Measurements from ENCODE around the gene MRPS5.
A peak's percentile ranks its signal among the peaks of the same experiment; 100 is the strongest.

The MRPS5 gene

DNA sequence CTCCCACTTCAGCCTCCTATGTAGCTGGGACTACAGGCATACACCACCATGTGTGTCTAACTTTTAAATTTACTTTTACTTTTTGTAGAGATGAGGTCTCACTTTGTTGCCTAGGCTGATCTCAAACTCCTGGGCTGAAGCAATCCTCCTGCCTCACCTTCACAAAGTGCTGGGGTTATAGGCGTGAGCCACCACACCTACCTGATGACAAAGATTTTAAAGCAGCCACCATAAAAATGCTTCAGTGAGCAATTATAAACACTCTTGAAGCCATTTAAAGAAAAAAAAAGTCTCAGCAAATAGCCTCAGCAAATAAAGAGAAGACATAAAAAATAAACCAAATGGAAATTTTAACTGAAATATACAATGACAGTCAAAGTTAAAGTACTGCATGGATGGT, 35.6 kb downstream of the MRPS5 start:
- DNase-seq: no peak

DNA sequence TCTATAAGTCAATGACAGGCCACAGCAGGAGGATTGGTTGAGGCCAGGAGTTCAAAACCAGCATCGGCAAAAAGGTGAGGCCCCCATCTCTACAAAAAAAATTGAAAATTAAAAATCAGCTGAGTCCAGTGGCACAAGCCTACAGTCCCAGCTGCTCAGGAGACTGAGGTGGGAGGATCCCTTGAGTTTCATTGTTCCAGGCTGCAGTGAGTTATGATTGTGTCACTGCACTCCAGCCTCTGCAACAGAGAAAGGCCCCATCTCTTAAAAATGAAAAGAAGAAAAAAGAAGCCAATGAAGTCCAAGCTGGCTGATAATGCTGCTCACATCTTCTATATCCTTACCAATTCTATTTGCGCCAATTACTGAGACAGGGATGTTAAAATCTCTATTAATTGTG, 39.1 kb downstream of the MRPS5 start:
- DNase-seq: no peak

DNA sequence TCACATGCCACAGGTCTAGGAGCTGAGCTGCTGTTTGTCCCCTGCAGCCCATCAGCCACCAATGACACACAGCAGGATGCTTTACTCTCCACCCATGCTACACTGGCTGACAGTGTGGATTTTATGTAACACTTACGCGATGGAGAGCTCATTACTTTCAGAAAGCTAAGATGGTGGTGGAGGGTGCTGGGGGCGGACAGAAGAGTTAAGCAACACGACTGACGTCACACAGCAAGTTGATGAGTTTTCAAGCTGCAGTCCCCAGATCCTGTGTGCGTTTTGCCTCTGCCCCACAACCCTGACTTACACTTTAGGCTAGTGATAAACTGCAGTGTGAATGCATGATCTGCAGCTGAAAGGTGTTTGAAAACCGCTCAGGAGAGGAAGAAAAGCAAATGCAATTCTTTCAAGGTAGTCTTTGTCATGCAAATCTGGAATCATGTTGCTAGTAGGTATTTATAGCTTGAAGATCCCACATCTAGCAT, 42.4 kb downstream of the MRPS5 start:
- no peak for DNase-seq

DNA sequence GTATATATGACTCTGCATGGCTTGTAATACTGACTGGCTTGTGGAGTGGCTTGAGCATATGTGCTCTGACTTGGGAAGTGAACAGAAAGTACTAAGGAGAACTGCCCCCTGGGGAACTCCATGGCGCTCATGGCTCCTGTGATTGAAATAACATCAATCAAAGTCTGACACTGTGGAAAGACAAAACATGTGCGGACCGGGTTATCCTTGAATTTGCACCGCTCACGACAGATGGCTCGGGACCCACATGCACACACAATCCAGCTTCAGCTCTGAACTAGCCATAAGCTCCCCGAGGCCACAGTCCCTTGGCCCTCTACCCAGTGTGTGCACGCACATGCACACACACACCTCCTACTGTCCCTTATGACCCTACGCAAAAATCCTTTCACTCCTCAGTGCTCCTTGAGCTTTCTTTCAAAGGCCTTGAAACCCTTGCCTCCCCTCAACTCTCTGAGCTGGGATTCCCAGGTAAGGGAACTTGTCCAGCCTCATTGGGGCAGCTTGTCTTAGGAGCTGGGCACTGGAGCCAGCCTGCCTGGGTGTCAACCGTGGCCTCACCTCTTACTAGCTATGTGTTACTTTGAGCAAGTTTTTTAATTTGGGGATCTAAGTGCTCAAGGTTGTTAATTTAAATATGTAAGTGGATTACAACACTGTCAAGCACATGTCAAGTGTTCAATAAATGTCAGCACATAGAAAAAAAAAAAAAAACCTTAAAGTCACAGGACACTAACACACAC, 43.6 kb downstream of the MRPS5 start:
- no peak for DNase-seq

DNA sequence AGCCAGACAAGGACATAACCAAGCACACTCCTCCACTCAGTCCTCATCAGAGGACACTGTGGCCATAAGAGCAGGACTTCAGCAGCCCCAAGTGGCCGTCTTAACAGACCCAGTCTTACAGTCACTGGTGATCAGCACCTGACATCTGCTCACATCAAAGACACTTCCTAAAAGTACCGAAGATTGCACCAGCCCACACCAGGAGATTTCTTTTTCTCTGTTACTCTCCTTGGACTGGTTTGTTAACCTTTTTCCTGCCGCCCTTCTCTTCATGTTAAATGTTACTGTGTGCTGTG, 44.1 kb downstream of the MRPS5 start:
- no peak for DNase-seq

DNA sequence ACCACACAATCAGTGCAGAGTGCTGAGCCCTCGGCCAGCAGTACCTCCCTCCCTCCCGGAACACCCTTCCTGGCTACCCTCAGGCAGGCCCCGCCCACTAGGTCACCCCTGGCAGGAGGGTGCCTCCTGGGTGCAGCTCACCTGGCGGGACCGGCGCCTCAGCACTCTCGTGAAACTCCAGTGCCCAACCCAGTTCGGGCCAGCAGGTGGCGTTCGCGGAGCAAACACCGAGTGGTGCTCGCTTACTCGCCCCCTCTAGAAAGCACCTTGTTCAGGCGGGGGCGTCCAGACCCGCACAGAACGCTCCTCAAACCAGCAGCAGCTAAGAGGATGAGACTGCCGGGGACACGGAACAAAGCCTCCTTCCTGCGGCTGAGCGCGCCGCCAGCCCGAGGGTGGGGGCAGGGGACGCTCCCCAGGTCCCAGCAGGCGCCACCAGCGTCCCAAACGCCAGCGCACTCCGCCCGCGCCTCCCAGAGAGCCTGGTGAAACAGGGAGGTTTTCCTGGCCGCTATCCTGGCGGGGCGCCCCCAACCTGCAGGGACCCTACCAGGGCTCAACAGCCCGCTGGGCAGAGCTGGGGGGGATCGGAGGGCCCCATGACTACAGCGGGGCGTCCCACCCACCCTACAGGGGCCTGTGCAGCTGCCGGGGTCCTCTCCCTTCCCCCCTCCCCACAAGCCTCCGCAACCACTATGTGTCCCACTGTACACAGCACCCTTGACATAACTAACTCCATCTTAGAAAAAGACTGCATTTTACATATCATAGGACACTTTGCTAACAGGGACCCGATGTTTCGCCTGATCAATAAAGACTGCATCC, 44.7 kb downstream of the MRPS5 start:
- peak; percentile 83 for DNase-seq

GRCh38 chr2:95075440-95076132, 46.0 kb downstream of the MRPS5 start:
- DNase-seq: no peak

DNA sequence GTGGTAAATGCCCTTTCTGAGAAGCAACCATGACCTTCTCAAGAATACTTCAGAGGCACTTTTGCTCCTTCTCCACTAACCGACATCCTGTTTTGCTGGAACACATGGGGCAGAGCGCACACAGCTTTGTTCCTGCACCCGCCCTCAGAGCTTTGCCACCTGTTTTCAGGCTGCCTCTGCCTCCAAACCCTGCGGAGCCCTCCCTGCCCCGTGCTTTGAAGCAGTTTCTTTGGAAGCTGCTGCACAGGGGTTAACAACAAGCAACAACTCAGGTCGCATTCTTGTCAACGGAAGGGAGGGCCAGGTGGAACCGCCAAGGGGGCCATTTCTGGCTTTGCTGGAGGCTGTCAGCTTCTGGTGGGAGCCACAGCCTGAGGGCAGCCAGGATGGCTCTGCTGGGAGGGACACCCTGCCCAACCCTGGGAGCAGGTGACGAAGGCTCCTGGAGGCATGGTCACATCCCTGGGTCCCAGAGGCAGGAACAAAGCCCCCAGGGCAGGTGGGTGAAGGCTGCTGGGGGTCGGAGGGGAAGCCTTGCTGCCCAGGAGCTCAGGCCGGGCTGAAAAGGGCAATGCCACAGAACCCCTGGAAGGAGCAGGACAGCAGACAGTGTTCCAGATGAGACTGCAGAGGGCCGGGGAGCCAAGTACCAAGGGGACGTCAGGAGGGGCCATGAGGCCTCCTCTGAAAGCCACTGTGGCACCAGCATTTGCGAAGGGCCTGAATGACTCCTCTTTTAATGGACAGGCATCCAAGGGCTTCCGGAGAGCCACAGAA, 46.8 kb downstream of the MRPS5 start:
- peak; percentile 51 for DNase-seq

DNA sequence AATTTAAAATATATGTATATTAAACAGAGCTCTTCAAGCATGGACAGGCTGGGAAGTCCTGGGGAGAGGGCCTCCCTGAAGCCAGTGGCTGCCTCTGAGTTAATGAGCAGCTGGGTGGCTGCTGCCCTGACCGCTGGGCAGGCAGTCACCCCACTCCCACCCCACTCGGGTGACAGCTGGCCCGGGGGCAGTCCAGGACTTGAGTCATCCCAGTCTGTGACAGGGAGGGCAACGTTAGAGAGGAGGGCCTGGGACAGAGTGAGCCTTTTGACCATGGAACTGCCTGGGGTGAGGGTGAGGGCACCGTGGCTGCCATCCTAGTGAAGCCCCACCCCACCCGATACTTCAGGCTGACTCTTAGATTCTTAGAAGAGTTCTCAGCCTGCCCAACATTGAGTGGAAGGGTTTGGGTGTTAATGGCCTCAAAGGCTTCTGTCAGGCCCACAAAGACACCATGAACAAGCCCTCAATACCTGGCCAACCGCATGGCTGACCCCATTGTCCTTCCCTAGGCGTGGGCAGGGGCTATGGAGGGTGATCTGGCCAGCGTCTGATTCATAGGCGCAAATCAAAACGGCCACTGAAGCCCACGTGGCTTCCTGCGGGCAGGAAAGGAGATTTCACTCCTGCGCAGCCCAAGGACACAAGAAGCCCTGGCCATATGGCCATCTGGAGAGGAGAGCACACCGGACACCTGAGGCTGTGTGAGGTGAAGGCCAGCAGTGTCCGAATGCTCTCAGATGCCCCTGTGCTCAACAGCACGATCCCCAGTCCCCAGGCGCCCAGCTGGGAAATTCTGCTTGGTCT, 47.5 kb downstream of the MRPS5 start:
- DNase-seq: no peak

DNA sequence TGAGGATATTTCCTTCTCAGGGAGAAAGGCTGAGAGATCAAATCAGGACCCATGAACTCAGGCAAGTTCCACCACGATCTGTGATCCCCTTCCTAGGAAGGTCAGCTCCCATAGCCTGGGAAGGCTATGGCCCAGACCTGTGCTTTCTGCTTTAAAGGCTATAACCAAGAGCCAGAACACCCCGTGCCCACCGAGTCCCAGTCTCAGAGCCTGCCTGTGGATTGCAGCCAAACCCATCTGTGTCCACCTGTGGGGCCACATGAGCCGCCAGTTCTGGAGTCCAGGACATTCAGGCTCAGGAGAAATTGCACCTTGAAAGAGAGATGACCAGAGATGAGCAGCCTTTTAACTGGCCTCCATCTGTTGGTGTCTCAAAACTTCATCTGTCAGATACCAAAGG, 49.2 kb downstream of the MRPS5 start:
- DNase-seq: no peak

DNA sequence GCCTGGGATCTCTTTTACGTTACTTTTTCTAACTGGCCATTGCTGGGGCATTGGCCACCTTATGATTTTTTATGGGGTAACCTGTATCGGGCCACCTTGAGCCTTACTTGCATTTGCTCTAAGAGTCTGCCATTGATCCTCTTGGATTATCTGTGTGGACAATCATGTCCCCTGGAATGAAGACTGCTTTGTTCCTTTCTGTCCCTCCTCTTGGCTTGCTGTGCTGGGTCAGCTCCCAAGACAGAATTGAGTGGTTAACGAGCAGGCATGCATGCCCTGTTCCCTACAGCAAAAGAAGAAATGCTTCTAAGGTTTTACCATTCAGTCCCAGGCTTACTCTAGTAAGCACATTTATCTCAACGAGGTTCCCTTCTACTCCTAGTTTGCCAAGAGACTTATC, 49.8 kb downstream of the MRPS5 start:
- no peak for DNase-seq

- no peak for DNase-seq
Measured at GRCh38 chr2:95069465-95069864, 52.1 kb downstream of the MRPS5 start.

DNA sequence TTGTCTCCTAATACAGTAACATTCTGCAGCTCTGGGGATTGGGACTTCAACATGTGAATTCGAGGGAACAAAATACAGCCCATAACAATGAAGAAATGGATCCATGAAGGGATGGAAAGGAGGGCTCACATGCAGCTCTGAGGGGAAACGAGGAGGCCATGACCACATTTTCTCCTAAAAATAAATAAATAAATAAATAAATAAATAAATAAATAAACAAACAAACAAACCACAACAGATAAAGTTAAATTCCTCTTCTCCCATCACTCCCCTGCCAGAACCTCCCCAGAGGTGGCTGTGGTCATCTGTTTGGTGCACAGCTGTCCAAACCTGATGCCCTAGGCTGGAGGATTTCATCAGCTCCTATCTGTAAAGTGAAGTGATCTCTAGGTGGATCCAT, 53.4 kb downstream of the MRPS5 start:
- no peak for DNase-seq

DNA sequence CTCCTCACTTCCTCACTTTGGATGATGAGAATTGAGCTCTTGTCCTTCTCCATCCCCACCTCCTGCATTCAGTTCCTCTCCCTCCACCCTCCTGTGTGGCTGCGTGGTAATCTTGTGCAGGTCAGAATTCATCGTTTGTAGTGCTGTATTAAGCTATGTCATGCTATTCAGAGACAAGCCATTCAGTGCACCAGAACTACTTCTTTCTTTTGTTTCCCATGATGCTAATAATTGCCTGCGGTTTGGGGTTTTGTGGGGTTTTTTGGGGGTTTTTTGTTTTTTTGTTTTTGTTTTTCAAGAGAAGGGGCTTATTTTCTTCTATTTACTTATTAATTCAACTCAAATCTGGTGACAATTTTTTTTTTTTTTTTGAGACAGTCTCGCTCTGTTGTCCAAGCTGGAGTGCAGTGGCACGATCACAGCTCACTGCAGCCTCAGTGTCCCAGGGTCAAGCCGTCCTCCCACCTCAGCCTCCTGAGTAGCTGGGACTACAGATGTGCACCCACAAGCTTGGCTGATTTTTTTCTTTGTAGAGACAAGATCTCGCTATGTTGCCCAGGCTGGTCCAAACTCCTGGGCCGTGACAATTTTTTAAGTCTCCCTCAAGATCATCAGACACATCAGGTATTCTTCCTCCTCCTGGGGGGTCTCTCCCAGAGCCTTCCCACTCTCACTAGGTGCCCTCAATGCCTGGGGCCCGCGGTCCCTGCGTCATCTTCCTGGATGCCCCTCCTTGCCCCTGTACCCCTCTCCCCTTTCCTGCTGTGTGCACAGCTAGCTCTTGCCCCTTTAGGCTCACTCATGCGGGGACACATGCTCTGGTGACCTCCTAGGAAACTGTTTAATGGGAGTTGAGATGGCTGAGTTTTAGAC, 58.3 kb downstream of the MRPS5 start:
- no peak for DNase-seq

GRCh38 chr2:95062242-95063085, 59.1 kb downstream of the MRPS5 start:
- no peak for DNase-seq

DNA sequence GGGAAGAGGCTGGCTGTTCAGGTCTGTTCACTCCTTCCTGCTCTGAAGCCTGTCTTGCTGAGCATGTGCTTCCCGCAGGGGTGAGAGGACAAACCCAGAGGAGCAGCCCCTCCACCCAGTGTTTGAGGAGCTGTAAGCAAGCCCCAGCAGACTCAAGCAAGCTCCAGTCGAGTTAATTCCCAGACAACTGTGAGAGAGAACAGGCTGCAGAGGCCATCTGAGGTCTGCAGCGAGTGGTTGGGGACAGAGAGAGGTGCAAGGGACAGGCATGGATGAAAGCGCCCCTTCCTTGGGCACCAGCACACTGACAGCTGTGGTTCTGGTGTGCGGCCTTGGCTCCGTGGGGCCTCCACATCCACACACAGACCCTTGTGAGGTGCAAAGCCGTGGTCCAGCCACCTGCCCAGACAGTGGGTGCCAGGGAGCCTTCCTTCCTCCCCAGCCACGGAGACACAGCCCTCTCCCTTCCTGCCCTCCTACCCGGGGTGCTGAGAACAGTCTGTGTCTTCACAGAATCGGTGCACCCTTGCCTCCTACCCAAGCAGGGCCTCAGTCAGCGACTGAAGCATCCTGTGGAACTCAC, 59.9 kb downstream of the MRPS5 start:
- DNase-seq: no peak

DNA sequence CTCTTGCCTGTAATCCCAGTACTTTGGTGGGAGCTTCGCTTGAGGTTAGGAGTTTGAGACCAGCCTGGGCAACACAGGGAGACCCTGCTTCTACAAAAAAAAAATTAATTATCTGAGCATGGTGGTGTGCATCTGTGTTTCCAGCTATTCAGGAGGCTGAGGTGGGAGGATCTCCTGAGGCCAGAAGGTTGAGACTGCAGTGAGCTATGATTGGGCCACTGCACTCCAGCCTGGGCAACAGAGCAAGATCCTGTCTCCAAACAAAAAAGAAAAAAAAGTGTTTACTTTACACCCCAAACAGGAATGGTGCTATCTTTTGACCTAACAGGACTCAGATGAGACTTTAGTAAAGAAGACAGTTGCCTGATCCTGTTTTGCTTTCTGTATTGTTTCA, 60.5 kb downstream of the MRPS5 start:
- DNase-seq: no peak

DNA sequence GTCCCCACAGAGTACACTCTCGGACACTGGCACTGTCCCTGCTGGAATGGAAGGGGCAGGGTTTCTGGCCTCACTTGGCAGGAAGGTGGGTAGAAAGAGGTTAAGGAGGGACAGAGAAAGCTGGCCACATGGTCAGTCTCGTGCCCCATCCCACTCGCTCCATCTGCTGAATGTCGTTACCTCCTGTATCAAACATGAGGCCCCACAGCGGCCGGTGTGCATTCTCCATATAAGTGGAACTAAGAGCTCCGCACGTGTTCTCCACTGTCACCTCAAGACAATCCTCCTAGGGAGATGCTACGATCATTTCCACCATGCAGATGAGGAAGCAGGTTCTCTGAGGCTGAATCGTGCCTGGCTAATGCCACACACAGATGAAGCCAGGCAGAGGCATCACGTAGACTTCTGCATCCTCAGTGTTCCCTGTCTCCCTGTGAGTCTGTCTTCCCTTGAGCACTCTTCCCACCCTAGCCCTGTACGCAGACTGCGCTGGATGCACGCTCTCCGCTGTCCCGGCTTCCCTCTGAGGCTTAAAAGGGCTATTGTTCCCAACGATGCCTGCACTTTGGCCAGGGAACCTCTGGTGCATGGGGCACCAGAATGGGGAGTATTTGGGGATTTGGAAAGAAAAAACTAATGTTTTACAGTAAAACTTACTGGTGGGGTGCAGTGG, 61.0 kb downstream of the MRPS5 start:
- no peak for DNase-seq

DNA sequence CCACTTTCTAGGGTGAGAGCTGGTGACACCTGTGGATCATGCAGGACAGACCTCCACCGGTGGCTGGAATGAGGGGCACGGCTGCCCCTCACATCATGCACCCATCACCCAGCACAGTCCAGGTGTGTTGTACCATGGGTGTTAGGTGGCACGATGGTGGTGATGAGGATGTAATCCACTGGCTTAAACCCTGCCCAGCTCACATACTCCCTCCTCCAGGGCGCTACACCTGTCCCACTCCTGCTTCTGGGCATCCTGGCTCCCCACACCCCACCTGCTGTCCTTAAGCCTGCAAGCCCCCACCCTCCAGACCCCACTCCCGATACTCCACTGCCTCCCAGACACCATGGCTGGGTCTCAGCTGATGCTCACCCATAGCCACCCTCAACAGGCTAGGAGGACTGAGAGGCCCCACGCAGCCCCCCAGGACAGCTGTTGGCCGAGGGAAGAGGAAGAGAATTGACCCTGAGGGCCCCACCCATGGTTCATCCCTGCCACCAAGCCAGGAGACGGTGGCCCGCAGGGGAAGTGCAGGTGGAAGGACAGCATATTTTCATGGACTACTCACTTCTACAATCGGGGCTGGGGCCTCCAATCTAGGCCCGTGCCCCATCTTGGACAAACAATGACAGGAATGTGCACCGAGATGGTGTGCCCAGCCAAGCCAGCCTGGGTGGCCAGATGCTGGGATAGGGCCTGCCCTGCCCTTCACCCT, 61.8 kb downstream of the MRPS5 start:
- DNase-seq: no peak

Measured in activated CD4-positive, alpha-beta T cell treated with anti-CD3 and anti-CD28 coated beads for 1 hour (primary cell).